NCI-H2107 treated with DMSO at 0.1 percent for 48 hours (cell line): ENCODE measurements around the gene HYAL2.

Experiments used
- DNase-seq: peaks from one replicate; lab custom pipeline; 2025; ENCODE audit not compliant: unreplicated experiment; lab: John Stamatoyannopoulos, UW

The HYAL2 gene

DNA sequence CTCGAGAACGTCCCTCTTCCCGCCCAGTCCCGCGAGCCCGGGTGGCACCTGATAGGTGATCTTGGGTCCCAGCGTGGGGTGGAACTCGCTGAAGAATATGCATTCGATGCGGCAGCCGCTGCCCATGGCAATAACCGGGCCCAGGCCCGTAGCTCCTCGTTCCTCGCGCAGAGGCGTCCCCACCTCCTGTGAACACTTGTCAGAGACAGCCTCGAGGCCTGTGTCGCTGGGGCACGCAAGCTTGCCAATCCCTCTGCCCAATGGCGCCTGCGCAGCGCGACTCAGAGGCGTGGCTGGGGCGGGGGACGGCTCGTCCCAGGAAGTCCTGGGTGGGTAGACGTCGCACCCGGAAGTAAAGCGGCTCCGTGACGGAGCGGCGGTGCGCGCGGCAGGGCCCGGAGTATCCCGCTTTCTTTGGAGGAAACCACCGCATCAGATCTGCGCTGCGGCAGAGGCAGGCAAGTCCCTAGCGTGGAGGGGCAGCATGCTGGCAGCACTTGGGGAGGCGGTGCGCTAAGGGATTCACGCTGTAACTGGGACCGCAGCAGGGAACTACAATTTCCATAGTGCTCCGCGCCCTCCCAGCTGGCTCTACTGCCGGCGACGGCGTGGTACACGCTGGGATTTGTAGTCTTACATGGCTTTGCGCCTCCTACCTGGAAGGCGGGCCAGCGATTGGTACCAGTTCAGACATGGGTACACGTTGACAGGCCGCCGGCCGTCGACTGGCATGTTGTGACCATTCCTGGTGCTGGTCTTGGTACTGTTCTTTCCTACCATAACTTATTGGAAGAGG lies 28.2 kb upstream of the HYAL2 start, which contains the start of the genes CYB561D2 and NPRL2:
Gene CYB561D2 (plus strand): TSS at position 336 of the 796 bp plus-strand sequence. CDS start 572 bp downstream, outside the sequence.
Gene NPRL2 (minus strand): TSS at position 249 of the 796 bp plus-strand sequence. CDS start 123 bp downstream, at position 126.
- peak; percentile 70 for DNase-seq

DNA sequence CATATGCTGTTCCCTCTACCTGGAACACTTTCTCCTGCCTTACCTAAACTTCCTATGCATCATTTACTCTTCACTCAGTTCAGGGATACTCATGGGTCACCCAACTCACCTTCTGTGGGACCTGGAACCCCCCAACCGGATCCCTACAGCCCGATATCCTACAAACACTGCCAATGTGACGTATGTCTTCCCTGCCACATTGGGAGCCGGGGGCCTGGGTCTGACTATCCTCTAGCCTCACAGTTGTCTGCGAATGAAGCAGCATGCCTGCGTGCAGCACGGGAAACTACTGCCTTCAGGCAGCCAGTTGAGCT lies 27.6 kb upstream of the HYAL2 start:
- DNase-seq, result no peak

DNA sequence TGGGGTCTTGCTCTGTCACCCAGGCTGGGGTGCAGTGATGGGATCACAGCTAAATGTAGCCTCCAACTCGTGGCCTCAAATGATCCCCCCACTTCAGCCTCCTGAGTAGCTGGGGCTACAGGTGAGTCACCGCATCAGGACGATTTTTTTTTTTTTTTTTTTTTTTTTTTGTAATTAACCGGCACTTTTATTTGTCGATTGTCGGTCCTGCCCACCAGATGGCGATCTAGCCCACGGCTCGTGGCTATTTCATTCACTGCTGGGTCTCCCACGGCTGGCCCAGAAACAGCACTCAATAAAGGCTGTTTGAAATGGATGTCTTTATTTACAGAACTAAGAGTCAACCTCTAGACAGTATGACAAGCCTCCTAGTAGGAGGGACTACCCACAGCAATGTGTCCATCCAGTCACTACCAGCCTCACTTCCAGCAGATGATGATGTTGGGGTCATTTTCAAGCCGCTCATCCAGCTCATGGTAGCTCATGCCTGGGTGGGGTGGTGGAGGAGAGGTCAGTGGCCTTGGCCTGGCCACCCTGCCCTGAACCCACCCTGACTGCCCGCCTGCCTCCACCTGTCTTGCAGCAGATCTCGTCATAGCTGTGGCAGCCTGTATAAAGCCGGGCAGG lies 24.8 kb upstream of the HYAL2 start:
- DNase-seq, result peak; percentile 37

DNA sequence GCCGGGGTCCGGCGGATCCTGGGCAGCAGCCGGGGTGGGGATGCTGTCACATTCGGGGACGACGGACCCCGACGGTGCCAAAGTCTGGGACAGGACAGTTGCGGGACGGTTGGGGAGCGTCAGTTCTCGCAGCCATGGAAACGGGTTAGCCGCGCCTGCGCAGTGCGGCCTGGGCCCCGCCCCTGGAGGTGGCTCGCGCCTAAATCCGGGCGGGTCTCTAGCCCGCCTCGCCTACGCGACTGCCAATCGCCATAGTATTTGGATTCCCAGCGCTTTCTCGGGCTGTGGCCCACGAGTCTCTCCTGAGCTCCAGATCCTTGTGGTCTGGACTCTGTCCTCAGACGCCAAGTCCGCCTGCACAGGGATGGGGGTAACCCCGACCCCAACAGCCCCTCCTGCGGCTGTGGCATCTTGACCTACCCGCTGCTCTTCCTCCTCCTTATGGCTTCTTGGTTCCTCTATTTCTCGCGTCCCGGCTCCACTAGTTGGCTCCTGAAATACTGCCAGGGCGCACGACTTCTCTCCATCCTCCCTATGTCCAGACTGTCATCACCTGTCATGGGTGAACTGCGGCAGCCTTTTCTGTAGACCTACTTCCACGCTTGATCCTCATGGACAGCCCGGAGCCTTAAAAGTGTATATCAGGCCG lies 23.2 kb upstream of the HYAL2 start, which contains the start of gene ZMYND10:
Gene ZMYND10 (minus strand): TSS at position 147 of the 649 bp plus-strand sequence. CDS start 153 bp downstream, outside the sequence.
- DNase-seq, result no peak

DNA sequence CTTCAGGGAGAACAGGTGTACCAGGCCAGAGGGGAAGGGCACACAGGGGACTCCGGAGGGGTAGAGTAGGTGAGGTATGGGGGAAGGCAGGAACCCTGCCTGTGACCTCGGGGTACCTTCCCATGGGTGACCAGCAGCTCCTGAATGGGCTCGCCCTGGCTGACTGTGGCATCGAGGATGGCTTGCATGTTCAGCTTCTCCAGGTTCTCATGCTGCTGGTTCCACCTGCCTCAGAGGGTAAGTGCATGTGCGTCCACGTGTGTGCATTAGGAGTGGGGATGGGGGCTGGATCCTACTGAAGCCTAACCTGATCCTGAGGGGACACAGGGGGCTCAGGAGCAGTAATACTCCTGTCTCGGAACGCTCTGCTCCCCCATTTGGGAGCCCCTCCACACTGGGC lies 22.5 kb upstream of the HYAL2 start:
- no peak for DNase-seq

DNA sequence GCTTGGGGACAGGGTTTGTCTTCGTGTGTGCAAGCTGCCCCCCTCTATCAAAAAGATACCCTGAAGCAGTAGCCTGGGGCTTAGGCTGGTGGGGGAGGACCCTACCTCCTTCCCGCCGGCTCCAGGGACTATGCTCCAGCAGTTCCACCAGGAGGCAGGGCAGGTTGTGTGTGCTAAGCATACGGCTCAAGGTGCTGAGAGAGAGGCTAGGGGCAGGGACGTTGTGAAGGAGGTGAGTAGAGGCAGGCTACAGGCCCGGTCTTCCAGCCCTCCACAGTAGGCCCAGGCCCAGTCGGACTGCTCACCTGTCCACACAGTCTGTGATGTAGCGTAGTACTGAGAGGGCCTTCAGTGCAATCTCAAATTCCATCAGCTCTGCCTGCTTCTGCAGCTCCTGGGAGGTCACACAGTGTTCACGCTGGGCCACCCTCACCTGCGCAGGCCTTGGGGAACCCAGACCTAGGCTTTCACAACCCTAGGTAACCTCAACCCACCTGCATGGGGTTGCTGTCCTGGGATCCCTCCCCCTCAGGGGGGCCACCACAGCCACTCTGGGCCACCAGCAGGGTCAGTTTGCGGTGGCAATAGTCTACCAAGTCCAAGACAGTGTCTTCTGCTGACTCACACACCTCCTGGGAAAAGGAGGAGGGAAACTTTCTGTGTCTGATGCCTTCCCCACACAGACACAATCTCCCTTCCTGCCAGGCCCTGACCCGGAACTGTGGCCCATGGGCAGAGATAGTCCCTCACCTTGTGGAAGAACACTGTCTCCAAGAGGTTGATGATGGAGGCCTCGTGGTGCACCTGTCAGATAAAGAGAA lies 20.5 kb upstream of the HYAL2 start:
- no peak for DNase-seq

DNA sequence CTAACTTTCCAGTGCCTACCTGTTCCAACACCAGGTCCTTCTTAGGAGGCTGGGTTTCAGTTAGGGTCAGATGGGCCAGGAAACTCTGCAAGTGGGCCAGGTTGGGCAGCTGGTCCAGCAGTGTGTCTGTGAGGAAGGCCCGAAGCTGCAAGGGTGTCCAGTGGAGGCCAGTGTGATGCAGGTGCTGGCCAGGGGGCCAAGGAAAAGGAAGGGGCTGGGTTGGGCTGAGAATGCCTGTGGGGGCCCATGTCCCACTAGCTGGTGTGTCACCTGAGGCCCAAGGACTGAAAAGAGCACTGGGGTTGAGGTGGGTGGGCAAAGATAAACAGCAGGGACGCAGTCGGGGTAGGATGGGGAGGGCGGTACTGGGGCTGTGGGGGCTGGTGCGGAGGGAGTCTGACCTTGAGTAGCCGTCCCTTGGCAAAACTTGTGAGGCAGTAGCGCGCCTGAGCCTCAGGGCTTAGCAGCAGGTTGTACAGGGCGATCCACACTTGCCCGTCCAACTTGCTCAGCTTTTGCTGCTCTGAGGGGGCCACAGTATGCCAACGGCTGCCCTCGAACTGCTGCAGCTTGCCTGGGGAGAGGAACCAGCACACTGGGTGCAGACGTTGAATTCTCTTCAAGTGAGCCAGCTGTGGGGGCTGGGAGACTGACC lies 19.6 kb upstream of the HYAL2 start:
- no peak for DNase-seq

DNA sequence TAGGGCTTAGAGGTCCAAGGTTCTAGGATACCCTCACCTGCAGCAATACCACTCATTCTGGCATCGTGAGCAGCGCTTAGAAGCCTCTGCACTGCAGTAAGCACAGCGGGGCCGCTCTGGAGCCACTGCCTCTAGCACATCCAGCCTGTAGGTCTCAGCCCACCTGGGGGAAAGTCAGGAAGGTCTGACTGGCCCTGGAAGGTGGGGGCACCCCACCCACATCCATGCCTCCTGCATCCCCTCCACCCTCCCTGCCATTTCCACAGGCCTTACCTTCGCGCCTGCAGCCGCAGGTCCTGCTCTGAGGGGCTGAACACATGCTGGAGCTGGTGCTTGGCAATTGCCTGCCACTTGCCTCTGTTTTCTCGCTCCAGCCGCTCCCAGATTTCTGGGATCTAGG lies 19.0 kb upstream of the HYAL2 start:
- DNase-seq, result no peak

DNA sequence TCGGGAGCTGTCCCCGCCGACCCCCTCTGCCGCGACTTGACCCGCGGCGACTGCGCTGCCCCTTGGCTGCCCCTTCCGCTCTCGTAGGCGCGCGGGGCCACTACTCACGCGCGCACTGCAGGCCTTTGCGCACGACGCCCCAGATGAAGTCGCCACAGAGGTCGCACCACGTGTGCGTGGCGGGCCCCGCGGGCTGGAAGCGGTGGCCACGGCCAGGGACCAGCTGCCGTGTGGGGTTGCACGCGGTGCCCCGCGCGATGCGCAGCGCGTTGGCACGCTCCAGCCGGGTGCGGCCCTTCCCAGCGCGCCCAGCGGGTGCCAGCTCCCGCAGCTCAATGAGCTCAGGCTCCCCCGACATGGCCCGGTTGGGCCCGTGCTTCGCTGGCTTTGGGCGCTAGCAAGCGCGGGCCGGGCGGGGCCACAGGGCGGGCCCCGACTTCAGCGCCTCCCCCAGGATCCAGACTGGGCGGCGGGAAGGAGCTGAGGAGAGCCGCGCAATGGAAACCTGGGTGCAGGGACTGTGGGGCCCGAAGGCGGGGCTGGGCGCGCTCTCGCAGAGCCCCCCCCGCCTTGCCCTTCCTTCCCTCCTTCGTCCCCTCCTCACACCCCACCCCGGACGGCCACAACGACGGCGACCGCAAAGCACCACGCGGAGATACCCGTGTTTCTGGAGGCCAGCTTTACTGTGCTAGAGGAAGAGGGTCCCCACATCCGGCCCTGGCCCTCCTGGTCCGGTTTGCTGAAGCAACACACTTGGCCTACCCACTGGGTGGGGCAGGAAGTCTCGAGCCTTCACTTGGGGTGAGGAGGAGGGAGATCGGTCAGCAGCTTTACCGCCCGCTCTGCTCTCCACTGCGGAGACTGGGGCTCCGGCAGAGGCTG lies 18.1 kb upstream of the HYAL2 start, which contains the start of gene RASSF1:
Gene RASSF1 (minus strand): TSS at position 389 of the 882 bp plus-strand sequence. CDS start 31 bp downstream, at position 358.
- DNase-seq, result no peak

DNA sequence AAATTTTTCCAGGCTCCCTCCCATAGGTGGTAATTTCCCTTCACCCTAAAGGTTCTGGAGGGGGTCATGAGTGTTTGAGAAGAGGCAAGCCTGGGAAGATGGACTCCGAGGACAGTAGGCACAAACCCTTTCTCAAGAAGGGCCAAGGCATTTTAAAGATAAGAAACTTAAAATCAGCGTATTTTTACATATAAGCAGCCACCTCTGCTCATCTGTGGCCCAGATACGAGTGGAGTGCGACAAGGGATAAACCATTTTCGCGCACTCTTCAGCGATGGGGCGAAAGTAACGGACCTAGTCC lies 17.6 kb upstream of the HYAL2 start:
- no peak for DNase-seq

DNA sequence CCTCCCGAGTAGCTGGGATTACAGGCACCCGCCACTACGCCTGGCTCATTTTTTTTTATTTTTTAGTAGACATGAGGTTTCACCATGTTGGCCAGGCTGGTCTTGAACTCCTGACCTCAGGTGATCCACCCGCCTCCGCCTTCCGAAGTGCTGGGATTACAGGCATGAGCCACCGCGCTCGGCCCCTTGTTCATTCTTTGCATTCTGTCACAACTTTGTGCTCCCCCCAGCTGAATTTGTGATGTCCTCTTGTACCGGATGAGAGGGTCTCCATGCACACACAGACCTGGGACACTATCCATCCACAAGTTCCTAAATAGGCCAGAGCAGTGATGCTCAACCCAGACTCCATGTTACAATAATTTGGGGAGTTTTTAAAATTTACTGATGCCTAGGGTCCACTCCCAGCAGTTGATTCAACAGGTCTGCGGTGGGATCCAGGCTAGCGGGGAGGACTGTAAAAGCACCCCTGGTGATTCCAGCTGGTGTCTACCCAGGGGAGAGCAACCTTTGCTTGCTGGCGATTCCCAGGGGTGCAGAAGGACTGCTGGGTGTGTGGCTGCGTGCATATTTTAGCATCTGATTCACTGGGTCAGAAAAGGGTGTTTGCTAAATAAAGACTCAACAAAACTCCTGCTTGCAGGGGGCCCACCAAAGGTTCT lies 17.1 kb upstream of the HYAL2 start:
- no peak for DNase-seq

DNA sequence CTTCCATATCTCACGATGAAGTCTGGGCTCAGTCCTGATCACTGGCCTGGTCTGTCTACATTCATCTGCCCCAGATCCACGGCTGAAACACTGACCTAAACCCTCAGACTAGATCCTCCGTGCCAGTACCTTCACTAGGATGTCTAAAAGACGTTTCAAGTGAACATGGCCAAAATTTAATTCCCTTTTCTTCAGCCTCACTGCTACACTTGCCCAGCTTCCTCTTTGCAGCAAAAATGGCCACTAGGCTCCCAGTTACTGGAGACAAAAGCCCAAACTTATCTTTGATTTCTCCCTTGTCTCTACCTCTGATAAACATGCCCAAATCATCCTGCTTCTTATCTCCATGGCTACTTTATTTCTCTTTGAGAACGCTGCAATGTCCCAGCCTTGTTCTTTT lies 16.4 kb upstream of the HYAL2 start:
- no peak for DNase-seq

DNA sequence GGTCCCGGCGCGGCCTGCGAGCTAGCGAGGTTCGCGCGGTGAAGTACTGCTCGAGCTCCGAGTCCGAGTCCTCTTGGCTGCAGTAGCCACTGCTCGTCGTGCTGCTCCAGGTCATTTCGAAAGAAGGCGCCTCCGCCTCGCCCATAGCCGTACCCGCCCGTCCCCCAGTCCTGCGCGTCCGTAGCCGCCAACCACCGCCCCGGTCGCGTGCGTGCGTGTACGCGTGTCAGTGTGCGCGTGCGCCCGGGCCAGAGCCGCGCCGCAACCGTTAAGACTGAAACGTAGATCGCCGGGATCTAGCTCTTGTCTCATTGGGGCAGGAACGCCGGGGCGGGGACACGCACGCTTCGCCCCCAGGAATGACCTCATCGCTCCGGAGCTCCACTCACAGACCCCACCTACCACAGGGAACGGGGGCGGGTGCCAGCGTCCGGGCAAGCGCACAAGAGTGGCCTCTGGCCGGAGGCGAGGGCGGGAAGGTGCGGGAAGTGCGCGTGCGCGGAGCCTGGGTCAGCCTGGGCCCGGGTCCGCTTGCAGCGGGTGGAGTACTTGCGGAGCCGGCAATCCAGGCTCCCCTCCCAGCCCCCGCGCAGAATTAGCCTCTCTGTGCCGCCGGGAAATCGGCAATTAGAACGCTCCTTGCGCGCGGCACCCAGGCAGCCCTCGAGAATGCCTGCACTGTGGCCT lies 14.8 kb upstream of the HYAL2 start:
- peak; percentile 84 for DNase-seq

DNA sequence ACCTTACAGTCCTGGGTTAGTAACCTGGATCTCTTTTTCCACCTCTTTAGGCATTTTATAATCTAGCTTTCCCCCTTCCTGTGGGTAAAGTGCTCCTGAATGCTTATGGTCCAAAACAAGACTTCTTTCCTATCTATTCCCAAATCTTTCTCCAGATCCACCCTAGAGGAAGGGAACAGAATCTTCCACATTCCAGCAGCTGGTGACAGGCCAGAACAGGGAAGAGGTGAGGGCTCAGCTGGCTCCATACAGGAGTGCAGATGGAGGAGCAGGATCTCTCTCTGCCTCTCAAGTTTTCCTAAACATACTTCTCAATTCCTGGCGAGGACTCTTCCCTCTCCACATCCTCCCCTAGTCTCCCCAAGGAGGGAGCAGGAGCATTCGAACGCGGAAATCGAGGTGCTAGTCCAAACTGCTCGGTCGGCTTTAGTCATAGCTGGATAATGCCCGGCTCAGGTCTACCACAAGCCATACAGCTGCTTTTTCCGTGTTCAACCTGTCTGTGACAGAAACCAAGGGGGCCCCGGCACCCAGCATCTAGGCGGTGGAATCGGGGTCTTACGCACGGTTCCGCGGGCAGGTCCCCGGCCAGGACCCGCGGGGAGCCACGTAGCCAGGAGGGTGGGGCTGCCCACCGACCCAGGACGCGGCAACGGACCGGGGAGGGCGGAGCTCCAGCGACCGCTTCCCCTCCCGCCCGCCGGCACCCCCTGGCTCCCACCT lies 14.1 kb upstream of the HYAL2 start:
- no peak for DNase-seq

DNA sequence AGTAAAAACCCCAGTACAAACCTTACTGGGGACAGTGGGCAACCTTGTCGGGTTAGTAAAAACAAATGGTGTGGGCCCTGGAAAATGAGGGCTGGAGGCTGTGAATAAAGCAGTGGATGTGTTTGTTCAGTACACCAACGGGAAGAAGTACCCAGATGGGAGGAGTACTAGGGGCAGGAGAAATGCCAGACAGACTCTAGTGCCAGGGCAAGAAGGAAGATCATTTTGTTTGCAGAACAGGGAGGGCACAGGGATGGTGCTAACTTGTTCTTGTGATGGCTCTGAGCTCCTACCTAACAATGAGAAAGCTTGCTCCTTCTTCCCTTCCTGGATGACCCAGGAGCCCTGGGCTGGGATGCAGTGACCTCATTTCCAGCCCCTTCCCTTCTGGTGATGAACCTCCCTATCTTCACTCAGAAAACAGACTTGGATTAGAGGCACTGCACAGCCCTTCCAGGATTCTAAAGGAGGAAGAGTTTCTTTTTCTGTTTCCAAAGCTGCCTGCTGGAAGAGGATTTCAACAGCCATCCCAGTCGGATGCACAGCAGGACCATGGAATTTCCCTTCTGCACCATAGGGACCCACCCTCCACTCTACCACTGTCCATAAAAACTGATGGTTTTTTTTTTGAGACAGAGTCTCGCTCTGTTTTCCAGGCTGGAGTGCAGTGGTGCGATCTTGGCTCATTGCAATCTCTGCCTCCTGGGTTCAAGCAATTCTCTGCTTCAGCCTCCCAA lies 12.0 kb upstream of the HYAL2 start:
- no peak for DNase-seq

DNA sequence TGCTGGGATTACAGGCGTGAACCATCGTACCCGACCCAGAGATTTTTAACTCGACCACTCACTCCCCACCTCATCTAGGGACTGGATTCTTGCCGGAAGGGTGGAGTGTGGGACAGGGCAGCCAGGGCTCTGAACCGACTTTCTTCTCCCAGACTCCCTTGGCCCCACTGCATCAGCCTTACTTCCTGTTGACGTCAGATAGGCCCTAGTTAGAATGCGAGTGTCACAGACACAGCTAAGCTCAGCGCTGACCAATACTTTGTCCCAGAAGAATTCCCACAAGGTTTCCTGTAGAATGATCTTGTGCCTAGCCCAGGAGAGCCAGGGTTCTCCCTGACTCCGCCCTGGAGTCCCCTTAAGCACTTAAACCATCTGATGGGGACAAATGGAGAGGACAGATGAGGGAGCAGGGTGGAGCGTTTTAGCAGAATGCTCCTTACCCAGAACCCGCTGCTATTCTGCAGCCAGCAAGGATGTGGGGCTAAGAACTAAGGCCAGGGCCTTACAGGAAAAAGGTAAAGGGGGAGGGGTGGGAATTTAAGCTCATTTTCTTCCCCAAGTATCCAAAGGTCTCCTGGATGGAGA lies 11.3 kb upstream of the HYAL2 start:
- no peak for DNase-seq

DNA sequence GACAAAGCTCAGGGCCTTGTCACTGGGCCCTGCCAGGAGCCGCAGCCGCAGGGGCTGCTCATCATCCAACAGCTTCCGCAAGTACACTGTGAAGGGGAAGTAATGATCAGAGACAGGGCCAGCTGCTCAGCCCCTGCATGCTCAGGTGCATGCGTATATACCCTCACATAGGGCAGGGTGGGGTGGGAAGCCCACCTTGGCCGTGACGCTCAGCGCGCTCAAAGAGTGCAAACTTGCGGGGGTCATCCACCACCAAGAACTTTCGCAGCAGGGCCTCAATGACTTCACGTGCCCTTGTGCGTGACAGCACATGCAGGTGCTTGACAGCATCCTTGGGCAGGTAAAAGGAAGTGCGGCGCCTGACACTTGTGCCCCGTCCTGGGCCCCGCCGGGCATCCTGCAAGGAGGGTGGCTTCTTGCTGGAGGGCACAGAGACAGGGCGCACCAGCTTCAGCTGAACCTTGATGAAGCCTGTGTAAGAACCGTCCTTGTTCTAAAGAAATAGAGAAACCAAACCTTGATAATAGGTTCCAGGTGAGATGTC lies 8.9 kb upstream of the HYAL2 start:
- no peak for DNase-seq
